Frontal cortex (tissue), 4 donors: ENCODE measurements around the gene GPATCH2. TPM values are rescaled to one million over a fixed set of nuclear protein-coding genes. Genes with fewer than 3 reads are reported as not detected.
"Not testable (repeated sequence)": the region's sequence is repeated elsewhere in the genome, so short reads cannot be mapped to it uniquely, and the experiment has no call there.

ENCODE experiments used
- DNase-seq, 2 donors: peaks; one replicate each; pipeline ENCODE4 v3.0.0; 2012; ENCODE audit warnings: low spot score in 2 of 2
- FAIRE-seq: peaks from 2 replicates; lab custom pipeline; 2012; peaks lifted over from hg19 to GRCh38; lab: Jason Lieb, UNC
- total RNA-seq: library from RNA; depleted of rRNA; stranded (reverse); fragments of >200 nt; gene quantifications from one replicate; pipeline ENCODE4 v1.2.3, GENCODE V29; 2014
- donor health status: control.
- donor health status: control.
- donor health status: control.

The GPATCH2 gene
- total RNA-seq, 1 donor from 2014 or later: 29.3 TPM

GRCh38 chr1:217528271-217528670, 102.6 kb downstream of the GPATCH2 start:
- FAIRE-seq: no peak
- DNase-seq: no peak

- FAIRE-seq: no peak
- no peak for DNase-seq
These were observed 103.7 kb downstream of the GPATCH2 start for GRCh38 chr1:217527151-217527550.

- FAIRE-seq: no peak
- no peak for DNase-seq
These were observed 104.3 kb downstream of the GPATCH2 start for GRCh38 chr1:217526636-217527035.

GRCh38 chr1:217525773-217526490, 105.0 kb downstream of the GPATCH2 start:
- FAIRE-seq (no peak), DNase-seq (no peak)

GRCh38 chr1:217524787-217525520, 105.9 kb downstream of the GPATCH2 start:
- no peak for DNase-seq

GRCh38 chr1:217523921-217524320, 107.0 kb downstream of the GPATCH2 start:
- not testable (repeated sequence) for DNase-seq, FAIRE-seq

More at GRCh38 chr1:217524787-217525520, 105.9 kb downstream of the GPATCH2 start:
- FAIRE-seq: no peak

GRCh38 chr1:217522277-217522676, 108.6 kb downstream of the GPATCH2 start:
- FAIRE-seq: no peak
- DNase-seq: no peak

- no peak for DNase-seq
- no peak for FAIRE-seq
These were observed 109.6 kb downstream of the GPATCH2 start for GRCh38 chr1:217521317-217521716.

GRCh38 chr1:217506878-217507277, 124.0 kb downstream of the GPATCH2 start:
- DNase-seq: no peak
- no peak for FAIRE-seq

- no peak for FAIRE-seq
- DNase-seq: no peak
These were observed 132.7 kb downstream of the GPATCH2 start for GRCh38 chr1:217498209-217498608.

GRCh38 chr1:217495249-217495648, 135.6 kb downstream of the GPATCH2 start:
- FAIRE-seq (no peak), DNase-seq (no peak)

- FAIRE-seq: no peak
- DNase-seq: no peak
These were observed 136.1 kb downstream of the GPATCH2 start for GRCh38 chr1:217494767-217495166.

GRCh38 chr1:217493290-217493689, 137.6 kb downstream of the GPATCH2 start:
- FAIRE-seq (no peak), DNase-seq (no peak)

GRCh38 chr1:217484871-217485270, 146.0 kb downstream of the GPATCH2 start:
- FAIRE-seq (no peak), DNase-seq (no peak)

GRCh38 chr1:217482356-217483102, 148.4 kb downstream of the GPATCH2 start:
- DNase-seq (no peak), FAIRE-seq (no peak)

GRCh38 chr1:217478450-217478849, 152.4 kb downstream of the GPATCH2 start:
- no peak for FAIRE-seq
- no peak for DNase-seq

- no peak for DNase-seq
- no peak for FAIRE-seq
These were observed 158.0 kb downstream of the GPATCH2 start for GRCh38 chr1:217472915-217473314.

- FAIRE-seq: no peak
- DNase-seq: no peak
These were observed 159.5 kb downstream of the GPATCH2 start for GRCh38 chr1:217471403-217471802.

- FAIRE-seq: no peak
These were observed 160.9 kb downstream of the GPATCH2 start for GRCh38 chr1:217469983-217470382.

GRCh38 chr1:217465102-217465501, 165.8 kb downstream of the GPATCH2 start:
- DNase-seq (no peak), FAIRE-seq (peak; percentile 81)

More at GRCh38 chr1:217469983-217470382, 160.9 kb downstream of the GPATCH2 start:
- no peak for DNase-seq

GRCh38 chr1:217462666-217463065, 168.2 kb downstream of the GPATCH2 start:
- FAIRE-seq: no peak
- no peak for DNase-seq
